Natural killer cell (primary cell): ENCODE measurements around the gene UTF1. TPM values are rescaled to one million over a fixed set of nuclear protein-coding genes. Genes with fewer than 3 reads are reported as not detected.
"Not testable (repeated sequence)": the region's sequence is repeated elsewhere in the genome, so short reads cannot be mapped to it uniquely, and the experiment has no call there.

Experiments
- ATAC-seq, 3 donors: fragments of 150-1000 bp in 2 of 3; fragments of 200-7000 bp in 1 of 3; cut with Tn5 transposase; 1 replicate in 1 of 3; 2 replicates in 2 of 3; pipeline ENCODE4 v1.10.0; 2021; ENCODE audit warnings: mild to moderate bottlenecking in 2 of 3, moderate library complexity in 2 of 3
- DNase-seq, 2 donors: peaks; one replicate each; pipeline versions ENCODE4 v3.0.0 to v3.0.0-alpha.2; 2013 to 2021; ENCODE audit warnings: mixed read lengths in 1 of 2
- H3K27ac ChIP-seq: one replicate; pipeline ENCODE4 v1.5.1; 2013; ENCODE audit warnings: mild to moderate bottlenecking, low read length
- H3K27me3 ChIP-seq: one replicate; pipeline ENCODE4 v1.6.1; 2013; ENCODE audit warnings: low read length; ENCODE audit not compliant: control insufficient read depth, insufficient read depth
- H3K36me3 ChIP-seq: one replicate; pipeline ENCODE4 v1.6.1; 2013; ENCODE audit warnings: low read length; ENCODE audit not compliant: control insufficient read depth, insufficient read depth
- H3K4me1 ChIP-seq: one replicate; pipeline ENCODE4 v1.6.1; 2013; ENCODE audit warnings: low read length; ENCODE audit not compliant: control insufficient read depth, insufficient read depth
- H3K4me3 ChIP-seq: one replicate; pipeline ENCODE4 v1.5.1; 2013; ENCODE audit warnings: low read length
- H3K9me3 ChIP-seq: one replicate; pipeline ENCODE4 v1.6.1; 2013; ENCODE audit warnings: low read length; ENCODE audit not compliant: control insufficient read depth, insufficient read depth
- H3K27ac Mint-ChIP-seq, 2 donors: one replicate each; pipeline ENCODE4 v1.8.0; 2022; ENCODE audit warnings: mild to moderate bottlenecking in 2 of 2, mixed read lengths in 2 of 2, moderate library complexity in 1 of 2
- H3K27me3 Mint-ChIP-seq, 2 donors: one replicate each; pipeline ENCODE4 v1.8.0; 2022; ENCODE audit warnings: low read depth in 2 of 2, mixed read lengths in 2 of 2
- H3K36me3 Mint-ChIP-seq: one replicate; pipeline ENCODE4 v1.8.0; 2022; ENCODE audit warnings: mixed read lengths
- H3K4me1 Mint-ChIP-seq, 2 donors: one replicate each; pipeline ENCODE4 v1.8.0; 2022; ENCODE audit warnings: mixed read lengths in 2 of 2
- H3K4me3 Mint-ChIP-seq: one replicate; pipeline ENCODE4 v1.8.0; 2022; ENCODE audit warnings: mild to moderate bottlenecking, moderate library complexity, mixed read lengths
- H3K9me3 Mint-ChIP-seq, 2 donors: one replicate each; pipeline ENCODE4 v1.8.0; 2022; ENCODE audit warnings: mixed read lengths in 2 of 2
- CTCF ChIP-seq: fragments of 200-600 bp; IDR thresholded peaks from one replicate; pipeline ENCODE4 v1.8.0; 2022; ENCODE audit warnings: antibody characterized with exemption
- WGBS: methylation state at CpG from one replicate; pipeline ENCODE4 v1.1.7; 2013; ENCODE audit warnings: missing lambda C conversion rate; ENCODE audit not compliant: insufficient coverage; 5-methylcytosine and 5-hydroxymethylcytosine counted together
- intact Hi-C: fragments of 100-400 bp; cut with micrococcal nuclease; formaldehyde crosslinking; loops from one replicate; pipeline ENCODE4 v1.14.2; 2022
- total RNA-seq, 4 donors: library from RNA; stranded (reverse); fragments of 120-200 nt in 1 of 4; gene quantifications; one replicate each; pipeline versions ENCODE4 v1.2.3 to v1.2.4, GENCODE V29; 2013 to 2022

UTF1 gene
- total RNA-seq, 3 donors from 2014 or later (not counting 1 experiment from before 2014, with no cell fraction given): 0.31 to 0.33 TPM; not detected in 1

- Histone ChIP-seq H3K4me1 (peaks cover 74% of the 10 kb centered on the region), H3K27me3 (no peaks in the 10 kb centered on the region), H3K36me3 (peaks cover 33% of the 10 kb centered on the region), H3K4me3 (no peak overlapping the region), H3K27ac (peak overlapping the region; percentile 62), H3K9me3 (no peaks in the 10 kb centered on the region)
- no peaks in the 10 kb centered on the region for H3K36me3 Mint-ChIP-seq
- DNase-seq (peak in 1 of 2 donors; percentile 28), ATAC-seq (no peak)
- no peak for TF ChIP-seq CTCF
- peak overlapping the region in 1 of 2 donors; percentile 46 for H3K27ac Mint-ChIP-seq
- peak overlapping the region; percentile 69 for H3K4me3 Mint-ChIP-seq
- H3K27me3 Mint-ChIP-seq: no peaks in the 10 kb centered on the region
- H3K4me1 Mint-ChIP-seq: peaks cover 17 to 72% of the 10 kb centered on the region in 2 donors
- 91% methylated on average over 14 of the region's 14 CpGs for WGBS
- intact Hi-C loops: no loop called here
- H3K9me3 Mint-ChIP-seq: no peaks in the 10 kb centered on the region
Measured at GRCh38 chr10:133262696-133263095, 32.7 kb downstream of the UTF1 start.

GRCh38 chr10:133263674-133264073, 33.7 kb downstream of the UTF1 start:
- Mint-ChIP-seq H3K27ac (peak overlapping the region; percentile 54 to 61), H3K36me3 (no peaks in the 10 kb centered on the region), H3K4me1 (peaks cover 16 to 64% of the 10 kb centered on the region in 2 donors), H3K27me3 (no peaks in the 10 kb centered on the region), H3K9me3 (no peaks in the 10 kb centered on the region), H3K4me3 (peak overlapping the region; percentile 37)
- Histone ChIP-seq H3K27ac (no peak overlapping the region), H3K4me1 (peaks cover 64% of the 10 kb centered on the region), H3K4me3 (no peak overlapping the region), H3K9me3 (no peaks in the 10 kb centered on the region), H3K36me3 (peaks cover 43% of the 10 kb centered on the region), H3K27me3 (no peaks in the 10 kb centered on the region)
- intact Hi-C loops: no loop called here
- DNase-seq (no peak), ATAC-seq (no peak)
- 95% methylated on average over 10 of the region's 10 CpGs for WGBS
- TF ChIP-seq CTCF: no peak

GRCh38 chr10:133264461-133264860, 34.4 kb downstream of the UTF1 start:
- Histone ChIP-seq H3K36me3 (peaks cover 51% of the 10 kb centered on the region), H3K4me1 (peaks cover 57% of the 10 kb centered on the region), H3K27me3 (no peaks in the 10 kb centered on the region), H3K4me3 (no peak overlapping the region), H3K9me3 (no peaks in the 10 kb centered on the region), H3K27ac (no peak overlapping the region)
- 34% methylated on average over 9 of the region's 9 CpGs for WGBS
- H3K27ac Mint-ChIP-seq: peak overlapping the region; percentile 54 to 61
- DNase-seq (peak in 1 of 2 donors; percentile 75), ATAC-seq (no peak)
- intact Hi-C loops: no loop called here
- H3K9me3 Mint-ChIP-seq: no peaks in the 10 kb centered on the region
- peak overlapping the region; percentile 49 for H3K4me3 Mint-ChIP-seq
- H3K36me3 Mint-ChIP-seq: no peaks in the 10 kb centered on the region
- no peak for TF ChIP-seq CTCF
- H3K4me1 Mint-ChIP-seq: peaks cover 10 to 56% of the 10 kb centered on the region in 2 donors
- no peaks in the 10 kb centered on the region for H3K27me3 Mint-ChIP-seq

GRCh38 chr10:133265052-133265451, 35.0 kb downstream of the UTF1 start:
- DNase-seq, intact Hi-C loops, H3K27me3 Mint-ChIP-seq, H3K36me3 Mint-ChIP-seq, H3K4me3 ChIP-seq, ATAC-seq, H3K9me3 ChIP-seq, H3K9me3 Mint-ChIP-seq, H3K27ac ChIP-seq, H3K27me3 ChIP-seq: not testable (repeated sequence)
- Histone ChIP-seq H3K36me3 (peaks cover 57% of the 10 kb centered on the region), H3K4me1 (peaks cover 53% of the 10 kb centered on the region)
- peaks cover 4 to 50% of the 10 kb centered on the region in 2 donors for H3K4me1 Mint-ChIP-seq
- peak overlapping the region in 1 of 2 donors; percentile 41 for H3K27ac Mint-ChIP-seq
- H3K4me3 Mint-ChIP-seq: peak overlapping the region; percentile 69
- 68% methylated on average over 10 of the region's 10 CpGs for WGBS
